HepG2 (cell line): Measurements from ENCODE around the gene INPP4B. TPM values are rescaled to one million over a fixed set of nuclear protein-coding genes. Genes with fewer than 3 reads are reported as not detected.

Experiments used
- ATAC-seq: fragments of 200-7000 bp; cut with Tn5 transposase; 3 replicates; pipeline ENCODE4 v1.9.1; 2020; ENCODE audit warnings: mild to moderate bottlenecking, moderate library complexity
- BruUV-seq: library from RNA; stranded (reverse); fragments of 400-500 nt; replicated peaks from 2 replicates; lab custom pipeline; 2021; lab: Mats Ljungman, UMichigan
- CTCF ChIA-PET: fragments of 300-600 bp; formaldehyde crosslinking; extraction: SDS; loops from one replicate; lab custom pipeline; 2021; ENCODE audit warnings: low total read pairs, inconsistent platforms, low intra/inter-chr PET ratio; lab: Yijun Ruan, JAX
- POLR2A ChIA-PET: fragments of 350-600 bp; sonication (Branson Sonifier 250); formaldehyde crosslinking; loops from one replicate; lab custom pipeline; 2020; ENCODE audit warnings: antibody characterized with exemption, inconsistent platforms; lab: Yijun Ruan, JAX
- DNase-seq: peaks from one replicate; pipeline ENCODE4 v3.0.0-alpha.2; 2015; ENCODE audit warnings: low spot score
- FAIRE-seq: peaks from 3 replicates; lab custom pipeline; 2011; peaks lifted over from hg19 to GRCh38; lab: Jason Lieb, UNC
- H2AFZ ChIP-seq: one replicate; pipeline ENCODE4 v1.6.1; 2011; ENCODE audit warnings: low read length, inconsistent platforms
- H3K27ac ChIP-seq: fragments of 300-600 bp; 3 replicates; pipeline ENCODE4 v1.8.0; 2011; ENCODE audit warnings: mixed run types, mild to moderate bottlenecking, mixed read lengths, low read length, inconsistent platforms; ENCODE audit not compliant: insufficient read depth; ENCODE audit errors: extremely low read length
- H3K27me3 ChIP-seq, 2 experiments: fragments of 200-600 bp in 1 of 2; 2 replicates in 1 of 2; 3 replicates in 1 of 2; pipeline versions ENCODE4 v1.6.0 to v1.8.0; 2011; ENCODE audit warnings: low read length in 2 of 2, mild to moderate bottlenecking in 2 of 2, moderate library complexity in 2 of 2, inconsistent platforms in 1 of 2; ENCODE audit not compliant: insufficient read depth in 2 of 2, control insufficient read depth in 1 of 2
- H3K36me3 ChIP-seq, 2 experiments: fragments of 200-600 bp in 1 of 2; replicated peaks in 1 of 2; 2 replicates in 1 of 2; 3 replicates in 1 of 2; pipeline versions ENCODE4 v1.5.1 to v1.8.0; 2011; ENCODE audit warnings: low read length in 2 of 2, inconsistent platforms in 1 of 2; ENCODE audit not compliant: insufficient read depth in 2 of 2, control insufficient read depth in 1 of 2
- H3K4me1 ChIP-seq: 2 replicates; pipeline ENCODE4 v1.5.1; 2012; ENCODE audit warnings: low read length, inconsistent platforms; ENCODE audit not compliant: insufficient read depth
- H3K4me2 ChIP-seq: 2 replicates; pipeline ENCODE4 v1.6.0; 2011; ENCODE audit warnings: low read depth, low read length, inconsistent platforms
- H3K4me3 ChIP-seq, 3 experiments: fragments of 200-600 bp in 1 of 3; sonication (generic), shearing (Covaris generic) in 1 of 3; replicated peaks in 1 of 3; 2 replicates each; pipeline ENCODE4 v1.5.1; 2011 to 2016; ENCODE audit warnings: low read length in 3 of 3, inconsistent platforms in 2 of 3, low read depth in 2 of 3, mild to moderate bottlenecking in 2 of 3, control low read depth in 1 of 3, mixed read lengths in 1 of 3; ENCODE audit not compliant: insufficient read depth in 1 of 3
- H3K79me2 ChIP-seq: one replicate; pipeline ENCODE4 v1.6.1; 2011; ENCODE audit warnings: low read length, inconsistent platforms; ENCODE audit not compliant: insufficient read depth
- H3K9ac ChIP-seq: 2 replicates; pipeline ENCODE4 v1.6.0; 2011; ENCODE audit warnings: mild to moderate bottlenecking, low read depth, low read length, inconsistent platforms; ENCODE audit not compliant: insufficient read depth
- H3K9me3 ChIP-seq: 2 replicates; pipeline ENCODE4 v1.5.1; 2012; ENCODE audit warnings: mild to moderate bottlenecking, low read length
- H4K20me1 ChIP-seq: 2 replicates; pipeline ENCODE4 v1.6.0; 2011; ENCODE audit warnings: inconsistent platforms, mild to moderate bottlenecking, low read length, moderate library complexity; ENCODE audit not compliant: insufficient read depth
- ATF7-NPFF ChIP-seq: sonication (generic); formaldehyde crosslinking; IDR thresholded peaks from 2 replicates; pipeline ENCODE4 v1.8.1; 2023; ENCODE audit warnings: mild to moderate bottlenecking, low read depth, missing genetic modification reagents, moderate library complexity
- HNRNPUL1 ChIP-seq: fragments of 200-400 bp; formaldehyde crosslinking; IDR thresholded peaks from 2 replicates; pipeline ENCODE4 v1.6.1; 2017; ENCODE audit warnings: low read depth, mild to moderate bottlenecking, low read length, moderate library complexity
- MIER2 ChIP-seq: IDR thresholded peaks from 2 replicates; pipeline ENCODE4 v1.6.1; 2016; ENCODE audit warnings: missing biosample characterization, missing genetic modification reagents
- STAG1 ChIP-seq: sonication (generic); formaldehyde crosslinking; IDR thresholded peaks from 2 replicates; pipeline ENCODE4 v1.4.0; 2020; ENCODE audit warnings: missing genetic modification reagents
- YY1 ChIP-seq: IDR thresholded peaks from 2 replicates; pipeline ENCODE4 v1.6.1; 2011; ENCODE audit warnings: low read length, low read depth, moderate library complexity, mild to moderate bottlenecking; ENCODE audit not compliant: insufficient read depth, insufficient replicate concordance
- ZNF761 ChIP-seq: sonication (generic); formaldehyde crosslinking; conservative IDR thresholded peaks from 2 replicates; pipeline ENCODE4 v1.4.0; 2020; ENCODE audit warnings: mild to moderate bottlenecking, missing genetic modification reagents
- WGBS: methylation state at CpG from one replicate; pipeline ENCODE4 v1.1.6; 2017; ENCODE audit warnings: low lambda C conversion rate; 5-methylcytosine and 5-hydroxymethylcytosine counted together
- in situ Hi-C: cut with HindIII; loops from 2 replicates; pipeline ENCODE4 v1.10.0; 2017; ENCODE audit warnings: low pct_unique_long_range_greater_than_20kb; ENCODE audit not compliant: extremely low pct_ligation_motif_present
- intact Hi-C: fragments of 100-400 bp; cut with micrococcal nuclease; formaldehyde crosslinking; loops from one replicate; pipeline ENCODE4 v1.10.0; 2022; ENCODE audit not compliant: unreplicated experiment
- polyA plus RNA-seq, 8 experiments: library from polyadenylated mRNA; depleted of rRNA in 3 of 8; stranded (reverse) in 7 of 8; unstranded in 1 of 8; fragments of >200 nt; fragmentation: Illumina TruSeq in 4 of 8; extraction: Trizol in 4 of 8; gene quantifications; 2 replicates each; pipeline versions ENCODE4 v1.2.1 to v1.2.3, GENCODE V29; 2011 to 2016; ENCODE audit warnings: low read depth in 4 of 8, missing spikeins in 1 of 8, mixed read lengths in 1 of 8; ENCODE audit not compliant: insufficient read depth in 1 of 8
- total RNA-seq, 5 experiments: library from RNA; depleted of rRNA; stranded (reverse); fragments of >200 nt; fragmentation: Illumina TruSeq; extraction: Trizol; gene quantifications; 2 replicates each; pipeline ENCODE4 v1.2.3, GENCODE V29; 2016; ENCODE audit warnings: low read depth in 1 of 5

Gene INPP4B
- total and polyA plus RNA-seq, 2 of the 13 experiments (the other 11 are each of a cell fraction or from before 2014, with no cell fraction given), result not detected

- ChIA-PET POLR2A (no interaction called here), CTCF (no interaction called here)
- Histone ChIP-seq H3K4me2 (no peak overlapping the region), H3K9me3 (no peaks in the 10 kb centered on the region), H3K79me2 (no peaks in the 10 kb centered on the region), H3K4me1 (no peaks in the 10 kb centered on the region), H3K9ac (no peak overlapping the region), H3K4me3 (no peak overlapping the region), H3K36me3 (no peaks in the 10 kb centered on the region), H3K27ac (no peak overlapping the region), H4K20me1 (no peaks in the 10 kb centered on the region), H2AFZ (no peak overlapping the region), H3K27me3 (no peaks in the 10 kb centered on the region)
- intact Hi-C loops (no loop called here), in situ Hi-C loops (no loop called here)
- DNase-seq (no peak), ATAC-seq (no peak), FAIRE-seq (no peak)
- no TSS peak for BruUV-seq
- 4% methylated on average over 4 of the region's 4 CpGs for WGBS
- TF ChIP-seq ZNF761 (CRISPR knock-in tag), result no peak
- no peak for TF ChIP-seq HNRNPUL1
- TF ChIP-seq ATF7-NPFF (CRISPR knock-in tag), result no peak
- TF ChIP-seq MIER2 (CRISPR knock-in tag), result no peak
Observed at GRCh38 chr4:142379277-142380051, 466.6 kb downstream of the INPP4B start.

GRCh38 chr4:142378179-142378578 lies 467.9 kb downstream of the INPP4B start:
- WGBS, result 0% methylated on average over 2 of the region's 2 CpGs
- in situ Hi-C loops, result no loop called here
- Histone ChIP-seq H3K27ac (no peak overlapping the region), H3K4me3 (no peak overlapping the region), H4K20me1 (no peaks in the 10 kb centered on the region), H3K4me2 (no peak overlapping the region), H3K36me3 (no peaks in the 10 kb centered on the region), H3K4me1 (no peaks in the 10 kb centered on the region), H3K79me2 (no peaks in the 10 kb centered on the region), H3K9me3 (no peaks in the 10 kb centered on the region), H2AFZ (no peak overlapping the region), H3K27me3 (no peaks in the 10 kb centered on the region), H3K9ac (no peak overlapping the region)
- TF ChIP-seq STAG1 (CRISPR knock-in tag), result no peak
- TF ChIP-seq YY1, result no peak
- ATAC-seq (no peak), FAIRE-seq (no peak), DNase-seq (no peak)
- CTCF ChIA-PET, result no interaction called here
- no TSS peak for BruUV-seq
- POLR2A ChIA-PET, result no interaction called here
- intact Hi-C loops, result no loop called here
